Testis (tissue), 2 donors: Measurements from ENCODE around the gene ESPNL.

Source experiments
- POLR2A ChIP-seq: fragments of 450-650 bp; IDR thresholded peaks from one replicate; pipeline ENCODE4 v1.6.1; 2017; ENCODE audit warnings: antibody characterized with exemption, mild to moderate bottlenecking, moderate library complexity
- TF ChIP-seq, protein P1 (sequence below), 3 experiments: fragments of 450-650 bp in 2 of 3; fragments of 200-600 bp in 1 of 3; sonication (generic) in 1 of 3; IDR thresholded peaks; one replicate each; pipeline ENCODE4 v1.5.1; 2016 to 2019; ENCODE audit warnings: antibody characterized with exemption in 3 of 3, mild to moderate bottlenecking in 2 of 3, moderate library complexity in 1 of 3

- TF ChIP-seq, protein P1, sequence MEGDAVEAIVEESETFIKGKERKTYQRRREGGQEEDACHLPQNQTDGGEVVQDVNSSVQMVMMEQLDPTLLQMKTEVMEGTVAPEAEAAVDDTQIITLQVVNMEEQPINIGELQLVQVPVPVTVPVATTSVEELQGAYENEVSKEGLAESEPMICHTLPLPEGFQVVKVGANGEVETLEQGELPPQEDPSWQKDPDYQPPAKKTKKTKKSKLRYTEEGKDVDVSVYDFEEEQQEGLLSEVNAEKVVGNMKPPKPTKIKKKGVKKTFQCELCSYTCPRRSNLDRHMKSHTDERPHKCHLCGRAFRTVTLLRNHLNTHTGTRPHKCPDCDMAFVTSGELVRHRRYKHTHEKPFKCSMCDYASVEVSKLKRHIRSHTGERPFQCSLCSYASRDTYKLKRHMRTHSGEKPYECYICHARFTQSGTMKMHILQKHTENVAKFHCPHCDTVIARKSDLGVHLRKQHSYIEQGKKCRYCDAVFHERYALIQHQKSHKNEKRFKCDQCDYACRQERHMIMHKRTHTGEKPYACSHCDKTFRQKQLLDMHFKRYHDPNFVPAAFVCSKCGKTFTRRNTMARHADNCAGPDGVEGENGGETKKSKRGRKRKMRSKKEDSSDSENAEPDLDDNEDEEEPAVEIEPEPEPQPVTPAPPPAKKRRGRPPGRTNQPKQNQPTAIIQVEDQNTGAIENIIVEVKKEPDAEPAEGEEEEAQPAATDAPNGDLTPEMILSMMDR (IDR thresholded peaks at IDR 0.05) = no peak
- TF ChIP-seq POLR2A = no peak
Observed at GRCh38 chr2:238083919-238084318, 16.2 kb upstream of the ESPNL start.
